Measurements from ENCODE around the gene RC3H1.

Gene RC3H1, protein sequence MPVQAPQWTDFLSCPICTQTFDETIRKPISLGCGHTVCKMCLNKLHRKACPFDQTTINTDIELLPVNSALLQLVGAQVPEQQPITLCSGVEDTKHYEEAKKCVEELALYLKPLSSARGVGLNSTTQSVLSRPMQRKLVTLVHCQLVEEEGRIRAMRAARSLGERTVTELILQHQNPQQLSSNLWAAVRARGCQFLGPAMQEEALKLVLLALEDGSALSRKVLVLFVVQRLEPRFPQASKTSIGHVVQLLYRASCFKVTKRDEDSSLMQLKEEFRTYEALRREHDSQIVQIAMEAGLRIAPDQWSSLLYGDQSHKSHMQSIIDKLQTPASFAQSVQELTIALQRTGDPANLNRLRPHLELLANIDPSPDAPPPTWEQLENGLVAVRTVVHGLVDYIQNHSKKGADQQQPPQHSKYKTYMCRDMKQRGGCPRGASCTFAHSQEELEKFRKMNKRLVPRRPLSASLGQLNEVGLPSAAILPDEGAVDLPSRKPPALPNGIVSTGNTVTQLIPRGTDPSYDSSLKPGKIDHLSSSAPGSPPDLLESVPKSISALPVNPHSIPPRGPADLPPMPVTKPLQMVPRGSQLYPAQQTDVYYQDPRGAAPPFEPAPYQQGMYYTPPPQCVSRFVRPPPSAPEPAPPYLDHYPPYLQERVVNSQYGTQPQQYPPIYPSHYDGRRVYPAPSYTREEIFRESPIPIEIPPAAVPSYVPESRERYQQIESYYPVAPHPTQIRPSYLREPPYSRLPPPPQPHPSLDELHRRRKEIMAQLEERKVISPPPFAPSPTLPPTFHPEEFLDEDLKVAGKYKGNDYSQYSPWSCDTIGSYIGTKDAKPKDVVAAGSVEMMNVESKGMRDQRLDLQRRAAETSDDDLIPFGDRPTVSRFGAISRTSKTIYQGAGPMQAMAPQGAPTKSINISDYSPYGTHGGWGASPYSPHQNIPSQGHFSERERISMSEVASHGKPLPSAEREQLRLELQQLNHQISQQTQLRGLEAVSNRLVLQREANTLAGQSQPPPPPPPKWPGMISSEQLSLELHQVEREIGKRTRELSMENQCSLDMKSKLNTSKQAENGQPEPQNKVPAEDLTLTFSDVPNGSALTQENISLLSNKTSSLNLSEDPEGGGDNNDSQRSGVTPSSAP

DNA sequence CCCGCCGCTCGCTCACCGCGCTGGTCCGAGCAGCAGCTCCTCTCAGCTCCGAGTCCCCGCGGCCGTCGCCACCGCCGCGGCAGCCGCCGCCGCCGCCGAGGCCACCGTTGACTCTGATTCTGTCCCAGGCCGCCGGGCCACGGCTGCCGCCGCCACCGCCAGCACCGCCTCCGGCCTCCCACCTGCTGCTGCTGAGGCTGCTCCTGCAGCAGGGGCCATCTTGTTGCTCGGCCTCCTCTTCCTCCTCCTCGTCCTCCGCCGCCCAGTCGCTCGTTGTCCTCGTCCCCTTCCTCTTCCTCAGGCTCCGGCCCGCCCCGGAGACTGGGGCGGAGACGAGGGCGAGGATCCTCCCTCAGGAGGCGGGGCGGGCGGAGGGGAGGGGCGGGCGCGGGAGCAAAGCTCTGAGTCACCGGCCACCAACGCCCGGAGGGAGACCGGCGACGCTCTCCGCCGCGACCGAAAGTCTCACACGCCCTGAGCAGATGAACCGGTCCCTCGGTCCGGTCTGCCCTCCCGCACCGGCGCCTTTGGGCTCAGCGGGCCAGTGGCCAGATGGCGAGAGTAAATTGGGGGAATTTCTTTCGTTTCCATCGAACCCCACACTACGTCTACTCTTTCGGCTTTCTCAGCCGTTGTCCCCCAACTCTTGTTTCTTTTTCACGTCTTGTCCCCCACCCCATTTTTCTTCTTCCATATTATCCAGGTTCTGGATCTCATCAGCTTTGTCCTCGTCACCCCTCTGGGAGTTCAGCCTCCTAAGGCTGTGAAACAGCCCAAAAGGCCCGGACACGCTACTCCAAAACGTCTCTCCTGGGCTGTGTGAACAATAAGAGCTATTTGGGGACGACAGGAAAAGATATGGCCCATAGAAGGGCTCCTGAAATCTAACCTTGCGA, at the start of gene RC3H1:
Gene RC3H1, minus strand, starts transcription at position 278 of the 896 bp plus-strand sequence. CDS start 29,372 bp downstream, outside the sequence.
- TF ChIP-seq FOXM1 (IDR thresholded peaks at IDR 0.05; ENCODE audit: borderline replicate concordance, low read depth) (no peak), YY1 (IDR thresholded peaks at IDR 0.05; ENCODE audit: low read depth) (peak; percentile 89), RAD21 (IDR thresholded peaks at IDR 0.05; ENCODE audit: low read depth) (no peak), TCF12 (IDR thresholded peaks at IDR 0.05; ENCODE audit: low read depth) (0 out of 2 replicates have a peak, but pooled peaks have one; percentile 24), TAF1 (IDR thresholded peaks at IDR 0.05; ENCODE audit: low read depth) (peak; percentile 86), ZBTB7A (IDR thresholded peaks at IDR 0.05; ENCODE audit: low read depth) (no peak), CREB1 (IDR thresholded peaks at IDR 0.05; ENCODE audit: low read depth) (no peak), EGR1 (IDR thresholded peaks at IDR 0.05) (no peak)
- TF ChIP-seq, protein P1, sequence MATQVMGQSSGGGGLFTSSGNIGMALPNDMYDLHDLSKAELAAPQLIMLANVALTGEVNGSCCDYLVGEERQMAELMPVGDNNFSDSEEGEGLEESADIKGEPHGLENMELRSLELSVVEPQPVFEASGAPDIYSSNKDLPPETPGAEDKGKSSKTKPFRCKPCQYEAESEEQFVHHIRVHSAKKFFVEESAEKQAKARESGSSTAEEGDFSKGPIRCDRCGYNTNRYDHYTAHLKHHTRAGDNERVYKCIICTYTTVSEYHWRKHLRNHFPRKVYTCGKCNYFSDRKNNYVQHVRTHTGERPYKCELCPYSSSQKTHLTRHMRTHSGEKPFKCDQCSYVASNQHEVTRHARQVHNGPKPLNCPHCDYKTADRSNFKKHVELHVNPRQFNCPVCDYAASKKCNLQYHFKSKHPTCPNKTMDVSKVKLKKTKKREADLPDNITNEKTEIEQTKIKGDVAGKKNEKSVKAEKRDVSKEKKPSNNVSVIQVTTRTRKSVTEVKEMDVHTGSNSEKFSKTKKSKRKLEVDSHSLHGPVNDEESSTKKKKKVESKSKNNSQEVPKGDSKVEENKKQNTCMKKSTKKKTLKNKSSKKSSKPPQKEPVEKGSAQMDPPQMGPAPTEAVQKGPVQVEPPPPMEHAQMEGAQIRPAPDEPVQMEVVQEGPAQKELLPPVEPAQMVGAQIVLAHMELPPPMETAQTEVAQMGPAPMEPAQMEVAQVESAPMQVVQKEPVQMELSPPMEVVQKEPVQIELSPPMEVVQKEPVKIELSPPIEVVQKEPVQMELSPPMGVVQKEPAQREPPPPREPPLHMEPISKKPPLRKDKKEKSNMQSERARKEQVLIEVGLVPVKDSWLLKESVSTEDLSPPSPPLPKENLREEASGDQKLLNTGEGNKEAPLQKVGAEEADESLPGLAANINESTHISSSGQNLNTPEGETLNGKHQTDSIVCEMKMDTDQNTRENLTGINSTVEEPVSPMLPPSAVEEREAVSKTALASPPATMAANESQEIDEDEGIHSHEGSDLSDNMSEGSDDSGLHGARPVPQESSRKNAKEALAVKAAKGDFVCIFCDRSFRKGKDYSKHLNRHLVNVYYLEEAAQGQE (IDR thresholded peaks at IDR 0.05; ENCODE audit: low read depth), result no peak
- TF ChIP-seq, protein P2, sequence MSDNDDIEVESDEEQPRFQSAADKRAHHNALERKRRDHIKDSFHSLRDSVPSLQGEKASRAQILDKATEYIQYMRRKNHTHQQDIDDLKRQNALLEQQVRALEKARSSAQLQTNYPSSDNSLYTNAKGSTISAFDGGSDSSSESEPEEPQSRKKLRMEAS (IDR thresholded peaks at IDR 0.05), result peak; percentile 49; the same call in 1 of the 2 replicates
- TF ChIP-seq, protein P3, sequence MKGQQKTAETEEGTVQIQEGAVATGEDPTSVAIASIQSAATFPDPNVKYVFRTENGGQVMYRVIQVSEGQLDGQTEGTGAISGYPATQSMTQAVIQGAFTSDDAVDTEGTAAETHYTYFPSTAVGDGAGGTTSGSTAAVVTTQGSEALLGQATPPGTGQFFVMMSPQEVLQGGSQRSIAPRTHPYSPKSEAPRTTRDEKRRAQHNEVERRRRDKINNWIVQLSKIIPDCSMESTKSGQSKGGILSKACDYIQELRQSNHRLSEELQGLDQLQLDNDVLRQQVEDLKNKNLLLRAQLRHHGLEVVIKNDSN (IDR thresholded peaks at IDR 0.05), result 0 out of 2 replicates have a peak, but pooled peaks have one; percentile 13

DNA sequence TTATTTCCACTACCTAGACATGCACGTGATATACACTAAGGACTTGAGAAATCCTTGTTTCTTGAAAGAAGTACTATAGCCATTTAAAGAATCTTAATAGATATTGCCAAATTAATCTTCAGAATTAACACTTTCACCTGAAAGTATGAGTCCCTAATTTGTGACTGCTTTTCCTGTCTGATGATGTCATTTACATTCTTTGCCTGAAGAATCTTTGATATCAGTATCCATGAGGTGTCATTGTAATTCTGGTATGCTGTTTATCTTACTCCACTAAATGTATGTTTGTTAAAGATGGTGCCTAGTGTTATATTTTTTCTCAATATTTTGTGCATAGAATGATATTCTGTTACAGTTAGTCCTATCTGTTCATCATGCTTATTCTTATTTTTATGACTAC, 48.5 kb upstream of the RC3H1 start:
- no peak for TF ChIP-seq EGR1 (IDR thresholded peaks at IDR 0.05)
- TF ChIP-seq, protein P1 (IDR thresholded peaks at IDR 0.05; ENCODE audit: low read depth), result no peak
- TF ChIP-seq EP300 (IDR thresholded peaks at IDR 0.05; ENCODE audit: borderline replicate concordance), result no peak
- TF ChIP-seq CREB1 (IDR thresholded peaks at IDR 0.05; ENCODE audit: low read depth), result no peak
- TF ChIP-seq, protein P3 (IDR thresholded peaks at IDR 0.05), result no peak
- TF ChIP-seq RAD21 (IDR thresholded peaks at IDR 0.05; ENCODE audit: low read depth), result no peak
- no peak for TF ChIP-seq ZBTB7A (IDR thresholded peaks at IDR 0.05; ENCODE audit: low read depth)
- TF ChIP-seq, protein P2 (IDR thresholded peaks at IDR 0.05), result no peak
- TF ChIP-seq TAF1 (IDR thresholded peaks at IDR 0.05; ENCODE audit: low read depth), result no peak
- TF ChIP-seq CEBPB (IDR thresholded peaks at IDR 0.05), result no peak
- no peak for TF ChIP-seq TCF12 (IDR thresholded peaks at IDR 0.05; ENCODE audit: low read depth)
- no peak for TF ChIP-seq NFIC (IDR thresholded peaks at IDR 0.05)
- no peak for TF ChIP-seq YY1 (IDR thresholded peaks at IDR 0.05; ENCODE audit: low read depth)
- TF ChIP-seq TEAD4 (IDR thresholded peaks at IDR 0.05), result no peak
- TF ChIP-seq FOXM1 (IDR thresholded peaks at IDR 0.05; ENCODE audit: borderline replicate concordance, low read depth), result no peak

DNA sequence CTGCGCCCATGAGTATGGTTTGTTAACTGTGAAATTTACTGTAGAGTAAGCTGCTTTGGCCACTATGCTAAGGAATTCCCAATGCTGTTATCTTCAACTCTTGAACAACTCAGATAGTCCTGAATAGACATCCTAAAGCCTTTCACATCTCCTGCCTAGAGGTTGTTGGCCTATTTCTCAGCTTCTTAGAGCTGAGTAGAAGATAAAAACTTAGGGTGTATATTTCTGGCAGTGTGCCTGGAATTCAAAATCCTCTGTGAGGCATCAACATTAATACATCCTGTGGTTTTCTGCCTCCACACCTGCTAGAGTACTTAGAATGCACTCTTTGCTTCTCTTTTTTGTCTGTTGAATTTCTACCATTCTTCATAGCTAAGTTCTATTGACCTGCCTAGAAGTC, 45.8 kb upstream of the RC3H1 start:
- TF ChIP-seq CEBPB (IDR thresholded peaks at IDR 0.05) (no peak), ZBTB7A (IDR thresholded peaks at IDR 0.05; ENCODE audit: low read depth) (no peak), EGR1 (IDR thresholded peaks at IDR 0.05) (no peak), TCF12 (IDR thresholded peaks at IDR 0.05; ENCODE audit: low read depth) (no peak), RAD21 (IDR thresholded peaks at IDR 0.05; ENCODE audit: low read depth) (no peak), NFIC (IDR thresholded peaks at IDR 0.05) (no peak), TAF1 (IDR thresholded peaks at IDR 0.05; ENCODE audit: low read depth) (no peak), FOXM1 (IDR thresholded peaks at IDR 0.05; ENCODE audit: borderline replicate concordance, low read depth) (no peak)
- TF ChIP-seq, protein P2 (IDR thresholded peaks at IDR 0.05), result no peak
- TF ChIP-seq, protein P3 (IDR thresholded peaks at IDR 0.05), result no peak
